IPS-15b (cell line): ENCODE data around the gene FRMPD1.

Experiments
- H3K27me3 ChIP-seq: one replicate; pipeline ENCODE4 v1.6.1; 2013; ENCODE audit warnings: low read length; ENCODE audit not compliant: control insufficient read depth, insufficient read depth
- H3K36me3 ChIP-seq: one replicate; pipeline ENCODE4 v1.6.1; 2013; ENCODE audit warnings: low read length; ENCODE audit not compliant: control insufficient read depth, insufficient read depth
- H3K4me1 ChIP-seq: one replicate; pipeline ENCODE4 v1.6.1; 2013; ENCODE audit warnings: mild to moderate bottlenecking, low read length; ENCODE audit not compliant: control insufficient read depth, insufficient read depth
- H3K4me3 ChIP-seq: one replicate; pipeline ENCODE4 v1.5.1; 2013; ENCODE audit warnings: low read depth, low read length
- H3K9ac ChIP-seq: one replicate; pipeline ENCODE4 v1.6.1; 2013; ENCODE audit warnings: low read depth, mild to moderate bottlenecking, low read length
- H3K9me3 ChIP-seq: one replicate; pipeline ENCODE4 v1.6.1; 2013; ENCODE audit warnings: mild to moderate bottlenecking, low read length; ENCODE audit not compliant: control insufficient read depth, insufficient read depth

The FRMPD1 gene

GRCh38 chr9:37715991-37716505 lies 65.3 kb downstream of the FRMPD1 start:
- no peak overlapping the region for H3K4me3 ChIP-seq
- H3K9me3 ChIP-seq = no peaks in the 10 kb centered on the region
- no peaks in the 10 kb centered on the region for H3K27me3 ChIP-seq
- H3K4me1 ChIP-seq = no peaks in the 10 kb centered on the region
- H3K9ac ChIP-seq = no peak overlapping the region
- H3K36me3 ChIP-seq = no peaks in the 10 kb centered on the region

GRCh38 chr9:37719526-37719925 lies 68.8 kb downstream of the FRMPD1 start:
- no peaks in the 10 kb centered on the region for H3K4me1 ChIP-seq
- H3K4me3 ChIP-seq = no peak overlapping the region
- H3K9ac ChIP-seq = no peak overlapping the region
- no peaks in the 10 kb centered on the region for H3K27me3 ChIP-seq
- H3K9me3 ChIP-seq = no peaks in the 10 kb centered on the region
- no peaks in the 10 kb centered on the region for H3K36me3 ChIP-seq

- Histone ChIP-seq H3K9me3 (no peaks in the 10 kb centered on the region), H3K9ac (no peak overlapping the region), H3K4me3 (no peak overlapping the region), H3K27me3 (no peaks in the 10 kb centered on the region), H3K36me3 (no peaks in the 10 kb centered on the region), H3K4me1 (peaks cover 4% of the 10 kb centered on the region)
Measured at GRCh38 chr9:37727013-37727412, 76.3 kb downstream of the FRMPD1 start.

GRCh38 chr9:37729499-37729898 lies 78.7 kb downstream of the FRMPD1 start:
- no peak overlapping the region for H3K9ac ChIP-seq
- H3K27me3 ChIP-seq = no peaks in the 10 kb centered on the region
- no peaks in the 10 kb centered on the region for H3K9me3 ChIP-seq
- H3K4me1 ChIP-seq = peaks cover 4% of the 10 kb centered on the region
- no peaks in the 10 kb centered on the region for H3K36me3 ChIP-seq
- H3K4me3 ChIP-seq = no peak overlapping the region

- H3K27me3 ChIP-seq = no peaks in the 10 kb centered on the region
- no peaks in the 10 kb centered on the region for H3K36me3 ChIP-seq
- no peak overlapping the region for H3K9ac ChIP-seq
- H3K4me3 ChIP-seq = no peak overlapping the region
- H3K9me3 ChIP-seq = no peaks in the 10 kb centered on the region
- H3K4me1 ChIP-seq = peaks cover 4% of the 10 kb centered on the region
Measured at GRCh38 chr9:37730256-37730655, 79.5 kb downstream of the FRMPD1 start.

GRCh38 chr9:37730839-37731238 lies 80.1 kb downstream of the FRMPD1 start:
- Histone ChIP-seq H3K36me3 (no peaks in the 10 kb centered on the region), H3K4me1 (peaks cover 4% of the 10 kb centered on the region), H3K4me3 (no peak overlapping the region), H3K27me3 (no peaks in the 10 kb centered on the region), H3K9me3 (no peaks in the 10 kb centered on the region), H3K9ac (no peak overlapping the region)

- H3K4me3 ChIP-seq = no peak overlapping the region
- H3K9ac ChIP-seq = no peak overlapping the region
- no peaks in the 10 kb centered on the region for H3K36me3 ChIP-seq
- H3K9me3 ChIP-seq = no peaks in the 10 kb centered on the region
- no peaks in the 10 kb centered on the region for H3K27me3 ChIP-seq
- H3K4me1 ChIP-seq = peaks cover 4% of the 10 kb centered on the region
Measured at GRCh38 chr9:37732086-37732741, 81.5 kb downstream of the FRMPD1 start.

GRCh38 chr9:37732952-37733351 lies 82.2 kb downstream of the FRMPD1 start:
- Histone ChIP-seq H3K9ac (no peak overlapping the region), H3K4me1 (peaks cover 4% of the 10 kb centered on the region), H3K36me3 (no peaks in the 10 kb centered on the region), H3K4me3 (no peak overlapping the region), H3K9me3 (no peaks in the 10 kb centered on the region), H3K27me3 (no peaks in the 10 kb centered on the region)

- Histone ChIP-seq H3K9me3 (no peaks in the 10 kb centered on the region), H3K9ac (no peak overlapping the region), H3K4me3 (no peak overlapping the region), H3K4me1 (no peaks in the 10 kb centered on the region), H3K36me3 (no peaks in the 10 kb centered on the region), H3K27me3 (no peaks in the 10 kb centered on the region)
Measured at GRCh38 chr9:37739222-37739621, 88.5 kb downstream of the FRMPD1 start.

- no peaks in the 10 kb centered on the region for H3K27me3 ChIP-seq
- H3K4me3 ChIP-seq = no peak overlapping the region
- H3K9me3 ChIP-seq = no peaks in the 10 kb centered on the region
- no peaks in the 10 kb centered on the region for H3K4me1 ChIP-seq
- no peak overlapping the region for H3K9ac ChIP-seq
- H3K36me3 ChIP-seq = no peaks in the 10 kb centered on the region
Measured at GRCh38 chr9:37740128-37740527, 89.4 kb downstream of the FRMPD1 start.

- H3K27me3 ChIP-seq = no peaks in the 10 kb centered on the region
- H3K4me1 ChIP-seq = no peaks in the 10 kb centered on the region
- H3K36me3 ChIP-seq = no peaks in the 10 kb centered on the region
- H3K4me3 ChIP-seq = no peak overlapping the region
- no peak overlapping the region for H3K9ac ChIP-seq
- H3K9me3 ChIP-seq = no peaks in the 10 kb centered on the region
Measured at GRCh38 chr9:37740631-37741328, 90.0 kb downstream of the FRMPD1 start.

GRCh38 chr9:37745970-37746369 lies 95.2 kb downstream of the FRMPD1 start:
- Histone ChIP-seq H3K4me1 (no peaks in the 10 kb centered on the region), H3K9me3 (no peaks in the 10 kb centered on the region), H3K4me3 (no peak overlapping the region), H3K36me3 (no peaks in the 10 kb centered on the region), H3K27me3 (no peaks in the 10 kb centered on the region), H3K9ac (no peak overlapping the region)
